Lower leg skin (tissue), 3 donors: Measurements from ENCODE around the gene PTPRZ1.

ENCODE experiments used
- POLR2A ChIP-seq, 2 donors: fragments of 450-650 bp; IDR thresholded peaks; one replicate each; pipeline ENCODE4 v1.6.1; 2016 to 2017; ENCODE audit warnings: antibody characterized with exemption in 2 of 2, mild to moderate bottlenecking in 1 of 2, moderate library complexity in 1 of 2
- TF ChIP-seq, protein P1 (sequence below), 3 donors: fragments of 450-650 bp; IDR thresholded peaks; one replicate each; pipeline ENCODE4 v1.5.1; 2016; ENCODE audit warnings: antibody characterized with exemption in 3 of 3, mild to moderate bottlenecking in 3 of 3, moderate library complexity in 2 of 3

DNA sequence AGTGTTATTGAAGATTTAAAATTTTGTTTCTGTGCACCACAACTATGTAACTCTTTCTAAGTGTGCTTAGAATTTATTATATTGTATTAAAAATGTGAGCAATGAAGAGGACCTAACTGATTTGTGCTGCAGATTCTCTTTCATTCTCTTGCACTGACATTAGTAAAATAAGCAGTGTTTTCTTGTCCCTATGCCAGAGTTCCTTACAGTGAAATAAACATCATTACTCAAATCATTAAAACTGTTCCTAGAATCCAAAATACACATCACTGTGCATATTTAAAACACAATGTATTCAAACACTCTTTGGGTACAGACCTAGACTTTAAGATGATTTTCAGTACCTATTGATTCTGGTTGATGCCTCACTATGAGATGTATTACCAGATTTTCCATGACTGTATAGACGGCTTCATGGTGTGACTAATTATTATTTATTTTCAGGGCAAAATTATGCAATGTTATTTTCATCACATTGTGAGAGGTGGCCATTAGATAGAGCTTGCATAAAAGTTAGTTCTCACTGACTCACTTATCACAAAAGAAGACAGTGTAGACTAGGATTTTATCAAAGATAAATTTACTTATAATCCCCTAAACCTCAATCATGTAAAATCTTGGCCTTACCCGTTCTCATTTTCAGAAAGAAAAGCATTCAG is 93.4 kb downstream of the PTPRZ1 start:
- TF ChIP-seq, protein P1, sequence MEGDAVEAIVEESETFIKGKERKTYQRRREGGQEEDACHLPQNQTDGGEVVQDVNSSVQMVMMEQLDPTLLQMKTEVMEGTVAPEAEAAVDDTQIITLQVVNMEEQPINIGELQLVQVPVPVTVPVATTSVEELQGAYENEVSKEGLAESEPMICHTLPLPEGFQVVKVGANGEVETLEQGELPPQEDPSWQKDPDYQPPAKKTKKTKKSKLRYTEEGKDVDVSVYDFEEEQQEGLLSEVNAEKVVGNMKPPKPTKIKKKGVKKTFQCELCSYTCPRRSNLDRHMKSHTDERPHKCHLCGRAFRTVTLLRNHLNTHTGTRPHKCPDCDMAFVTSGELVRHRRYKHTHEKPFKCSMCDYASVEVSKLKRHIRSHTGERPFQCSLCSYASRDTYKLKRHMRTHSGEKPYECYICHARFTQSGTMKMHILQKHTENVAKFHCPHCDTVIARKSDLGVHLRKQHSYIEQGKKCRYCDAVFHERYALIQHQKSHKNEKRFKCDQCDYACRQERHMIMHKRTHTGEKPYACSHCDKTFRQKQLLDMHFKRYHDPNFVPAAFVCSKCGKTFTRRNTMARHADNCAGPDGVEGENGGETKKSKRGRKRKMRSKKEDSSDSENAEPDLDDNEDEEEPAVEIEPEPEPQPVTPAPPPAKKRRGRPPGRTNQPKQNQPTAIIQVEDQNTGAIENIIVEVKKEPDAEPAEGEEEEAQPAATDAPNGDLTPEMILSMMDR (IDR thresholded peaks at IDR 0.05): no peak
- no peak for TF ChIP-seq POLR2A (IDR thresholded peaks at IDR 0.05)
